Suprapubic skin (tissue), 4 donors: Measurements from ENCODE around the gene CDRT15. TPM values are rescaled to one million over a fixed set of nuclear protein-coding genes. Genes with fewer than 3 reads are reported as not detected.
"Not testable (repeated sequence)": the region's sequence is repeated elsewhere in the genome, so short reads cannot be mapped to it uniquely, and the experiment has no call there.

Experiments used
- DNase-seq, 2 donors: peaks; one replicate each; pipeline ENCODE4 v3.0.0-alpha.2; 2019; ENCODE audit warnings: low spot score in 2 of 2
- H3K27ac ChIP-seq: fragments of 200-600 bp; sonication (generic); one replicate; pipeline ENCODE4 v1.5.1; 2019
- H3K27me3 ChIP-seq: fragments of 200-600 bp; sonication (generic); one replicate; pipeline ENCODE4 v1.5.1; 2019
- H3K36me3 ChIP-seq: fragments of 200-600 bp; sonication (generic); one replicate; pipeline ENCODE4 v1.5.1; 2019
- H3K4me1 ChIP-seq: fragments of 200-600 bp; sonication (generic); one replicate; pipeline ENCODE4 v1.5.1; 2019
- H3K4me3 ChIP-seq: fragments of 200-600 bp; sonication (generic); one replicate; pipeline ENCODE4 v1.5.1; 2019; ENCODE audit warnings: mild to moderate bottlenecking
- H3K9me3 ChIP-seq: fragments of 200-600 bp; sonication (generic); one replicate; pipeline ENCODE4 v1.5.1; 2019
- EP300 ChIP-seq: sonication (generic); formaldehyde crosslinking; IDR thresholded peaks from one replicate; pipeline ENCODE4 v1.6.1; 2017; ENCODE audit warnings: antibody characterized with exemption
- POLR2A ChIP-seq, 2 donors: fragments of 450-650 bp; IDR thresholded peaks; one replicate each; pipeline ENCODE4 v1.6.1; 2017; ENCODE audit warnings: antibody characterized with exemption in 2 of 2, mild to moderate bottlenecking in 2 of 2, moderate library complexity in 2 of 2
- POLR2AphosphoS5 ChIP-seq, 3 donors: sonication (generic); formaldehyde crosslinking; IDR thresholded peaks; one replicate each; pipeline ENCODE4 v1.6.1; 2017; ENCODE audit warnings: antibody characterized with exemption in 3 of 3
- WGBS: methylation state at CpG from one replicate; pipeline ENCODE4 v1.1.5; 2018; 5-methylcytosine and 5-hydroxymethylcytosine counted together
- total RNA-seq, 4 donors: library from RNA; depleted of rRNA; stranded (reverse); fragments of >200 nt; gene quantifications; one replicate each; pipeline ENCODE4 v1.1.0, GENCODE V29; 2016
- TF ChIP-seq, protein P1 (sequence below), 2 donors: fragments of 200-600 bp in 1 of 2; fragments of 450-650 bp in 1 of 2; sonication (generic) in 1 of 2; IDR thresholded peaks; one replicate each; pipeline ENCODE4 v1.5.1; 2016 to 2019; ENCODE audit warnings: antibody characterized with exemption in 2 of 2, mild to moderate bottlenecking in 1 of 2, moderate library complexity in 1 of 2

Gene CDRT15
- not detected for total RNA-seq

DNA sequence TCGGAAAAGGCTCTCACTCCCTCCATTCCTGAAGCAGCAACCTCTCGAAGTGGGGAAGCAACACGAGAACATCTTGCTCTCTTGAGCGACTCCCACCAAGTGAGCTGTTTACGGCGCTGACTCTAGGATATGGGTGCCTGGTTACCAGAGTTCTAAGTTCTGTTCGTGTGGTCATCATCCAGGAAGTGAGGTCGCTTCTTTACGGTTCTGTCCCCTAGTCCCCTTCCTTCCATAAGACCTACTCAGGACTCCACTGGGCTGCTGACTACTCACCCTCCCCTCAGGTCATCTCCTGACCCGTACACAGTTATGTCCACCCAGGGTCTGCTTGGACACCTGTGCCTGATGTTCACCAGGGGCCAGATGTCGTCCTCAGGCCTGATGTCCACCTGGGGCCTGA lies at the start of gene CDRT15:
CDRT15 (minus strand) TSS at position 101 of the 400 bp plus-strand sequence; CDS start at position 72, 29 bp downstream.
- H3K4me3 ChIP-seq, H3K9me3 ChIP-seq, H3K4me1 ChIP-seq, DNase-seq, H3K27me3 ChIP-seq, H3K27ac ChIP-seq, H3K36me3 ChIP-seq: not testable (repeated sequence)
- WGBS: 93% methylated on average over 11 of the region's 11 CpGs

- Histone ChIP-seq H3K27ac (no peak overlapping the region), H3K27me3 (peaks cover 20% of the 10 kb centered on the region), H3K4me3 (no peak overlapping the region), H3K4me1 (no peaks in the 10 kb centered on the region), H3K9me3 (no peaks in the 10 kb centered on the region), H3K36me3 (no peaks in the 10 kb centered on the region)
- WGBS: 69% methylated on average over 2 of the region's 2 CpGs
- no peak for DNase-seq
- TF ChIP-seq POLR2AphosphoS5 (IDR thresholded peaks at IDR 0.05) (no peak), POLR2A (IDR thresholded peaks at IDR 0.05) (no peak), EP300 (no peak)
- TF ChIP-seq, protein P1, sequence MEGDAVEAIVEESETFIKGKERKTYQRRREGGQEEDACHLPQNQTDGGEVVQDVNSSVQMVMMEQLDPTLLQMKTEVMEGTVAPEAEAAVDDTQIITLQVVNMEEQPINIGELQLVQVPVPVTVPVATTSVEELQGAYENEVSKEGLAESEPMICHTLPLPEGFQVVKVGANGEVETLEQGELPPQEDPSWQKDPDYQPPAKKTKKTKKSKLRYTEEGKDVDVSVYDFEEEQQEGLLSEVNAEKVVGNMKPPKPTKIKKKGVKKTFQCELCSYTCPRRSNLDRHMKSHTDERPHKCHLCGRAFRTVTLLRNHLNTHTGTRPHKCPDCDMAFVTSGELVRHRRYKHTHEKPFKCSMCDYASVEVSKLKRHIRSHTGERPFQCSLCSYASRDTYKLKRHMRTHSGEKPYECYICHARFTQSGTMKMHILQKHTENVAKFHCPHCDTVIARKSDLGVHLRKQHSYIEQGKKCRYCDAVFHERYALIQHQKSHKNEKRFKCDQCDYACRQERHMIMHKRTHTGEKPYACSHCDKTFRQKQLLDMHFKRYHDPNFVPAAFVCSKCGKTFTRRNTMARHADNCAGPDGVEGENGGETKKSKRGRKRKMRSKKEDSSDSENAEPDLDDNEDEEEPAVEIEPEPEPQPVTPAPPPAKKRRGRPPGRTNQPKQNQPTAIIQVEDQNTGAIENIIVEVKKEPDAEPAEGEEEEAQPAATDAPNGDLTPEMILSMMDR (IDR thresholded peaks at IDR 0.05): no peak
These were observed 46.1 kb upstream of the CDRT15 start for GRCh38 chr17:14282726-14283125.

GRCh38 chr17:14281530-14281929 lies 44.9 kb upstream of the CDRT15 start:
- Histone ChIP-seq H3K9me3 (no peaks in the 10 kb centered on the region), H3K4me1 (no peaks in the 10 kb centered on the region), H3K4me3 (no peak overlapping the region), H3K36me3 (no peaks in the 10 kb centered on the region), H3K27ac (no peak overlapping the region), H3K27me3 (peaks cover 23% of the 10 kb centered on the region)
- no peak for DNase-seq
- 93% methylated on average over 3 of the region's 3 CpGs for WGBS
- TF ChIP-seq POLR2AphosphoS5 (IDR thresholded peaks at IDR 0.05) (no peak), POLR2A (IDR thresholded peaks at IDR 0.05) (no peak), EP300 (no peak)
- TF ChIP-seq, protein P1 (IDR thresholded peaks at IDR 0.05): no peak

DNA sequence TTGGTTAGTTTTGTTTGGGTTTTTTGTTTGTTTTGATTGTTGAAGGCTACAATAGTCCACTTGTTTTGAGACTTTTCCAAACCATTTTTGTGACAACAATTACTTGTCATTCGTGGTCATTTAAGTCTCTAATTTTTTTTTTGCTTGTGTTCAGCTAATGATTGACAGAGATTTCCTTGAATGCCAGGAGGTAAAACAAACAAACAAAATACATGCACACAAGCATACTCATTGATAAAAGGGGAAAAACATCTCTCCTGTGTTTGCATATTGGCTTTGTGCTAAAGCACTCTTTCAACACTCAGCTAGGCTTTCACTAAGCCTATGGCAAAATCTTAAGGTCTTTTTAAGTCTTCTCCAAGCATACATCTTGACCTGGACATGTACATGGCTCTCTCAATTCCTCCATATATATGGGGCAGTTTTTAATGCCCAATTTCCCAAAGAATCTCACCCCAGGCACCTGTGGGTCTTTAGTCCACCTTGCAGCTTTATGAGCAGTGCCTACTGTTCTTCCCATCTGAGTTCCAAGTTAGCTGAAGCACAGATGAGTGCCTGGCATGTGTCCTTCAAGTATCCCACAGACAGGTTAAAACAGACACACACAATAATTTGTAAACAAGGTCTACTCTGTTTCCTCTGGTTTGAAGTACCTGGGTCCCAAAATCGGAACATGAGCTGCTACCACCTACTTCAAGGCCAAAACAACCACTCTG lies 40.0 kb upstream of the CDRT15 start:
- Histone ChIP-seq H3K27me3 (peaks cover 15% of the 10 kb centered on the region), H3K9me3 (peaks cover 6% of the 10 kb centered on the region), H3K4me1 (no peaks in the 10 kb centered on the region), H3K4me3 (no peak overlapping the region), H3K36me3 (no peaks in the 10 kb centered on the region), H3K27ac (no peak overlapping the region)
- DNase-seq: no peak
- TF ChIP-seq POLR2A (IDR thresholded peaks at IDR 0.05): no peak
- no peak for TF ChIP-seq EP300
- no peak for TF ChIP-seq POLR2AphosphoS5 (IDR thresholded peaks at IDR 0.05)
- TF ChIP-seq, protein P1 (IDR thresholded peaks at IDR 0.05): no peak
- WGBS: 76% methylated on average over 2 of the region's 2 CpGs

DNA sequence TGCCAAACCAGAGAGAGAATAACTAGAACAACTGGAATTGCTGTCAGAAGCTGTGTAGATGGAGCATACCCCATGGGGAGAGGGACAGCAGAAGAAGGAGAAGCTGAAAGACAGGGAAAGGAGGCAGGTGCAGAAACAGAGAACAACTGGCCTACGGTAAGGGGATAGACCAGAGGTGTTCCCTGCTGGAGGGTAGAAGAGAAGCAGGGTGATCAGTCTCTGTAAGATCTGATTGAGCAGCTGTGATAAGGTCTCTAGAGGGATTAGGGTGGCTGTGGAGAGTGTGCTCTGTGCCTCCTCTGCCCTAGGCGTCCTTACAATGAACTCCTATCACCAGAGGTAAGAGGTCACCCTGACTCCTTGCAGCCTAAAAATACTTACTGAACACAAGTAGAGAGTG lies 33.8 kb upstream of the CDRT15 start:
- Histone ChIP-seq H3K36me3 (no peaks in the 10 kb centered on the region), H3K4me1 (no peaks in the 10 kb centered on the region), H3K9me3 (peaks cover 6% of the 10 kb centered on the region), H3K27me3 (no peaks in the 10 kb centered on the region), H3K4me3 (no peak overlapping the region), H3K27ac (no peak overlapping the region)
- no peak for DNase-seq
- no peak for TF ChIP-seq POLR2AphosphoS5 (IDR thresholded peaks at IDR 0.05)
- WGBS: 89% methylated on average over 2 of the region's 2 CpGs

GRCh38 chr17:14269473-14269872 lies 32.8 kb upstream of the CDRT15 start:
- 56% methylated on average over 5 of the region's 5 CpGs for WGBS
- Histone ChIP-seq H3K27me3 (no peaks in the 10 kb centered on the region), H3K4me3 (no peak overlapping the region), H3K9me3 (peaks cover 4% of the 10 kb centered on the region), H3K4me1 (no peaks in the 10 kb centered on the region), H3K27ac (no peak overlapping the region), H3K36me3 (no peaks in the 10 kb centered on the region)
- DNase-seq: no peak
- TF ChIP-seq POLR2AphosphoS5 (IDR thresholded peaks at IDR 0.05) (no peak), POLR2A (IDR thresholded peaks at IDR 0.05) (no peak), EP300 (no peak)
- TF ChIP-seq, protein P1 (IDR thresholded peaks at IDR 0.05): no peak
